ENCODE measurements around the gene GPX3. TPM values are rescaled to one million over a fixed set of nuclear protein-coding genes. Genes with fewer than 3 reads are reported as not detected.

GPX3 gene
- total and polyA plus RNA-seq, 2 donors (not counting 3 experiments of a cell fraction or from before 2014, with no cell fraction given): 5.1 to 17.1 TPM

- Histone ChIP-seq H3K4me3 (replicated peaks in 1 of 3; ENCODE audit: insufficient read depth in 1 of 3, low read depth in 1 of 3, low read length in 3 of 3) (no peak overlapping the region), H3K27ac (ENCODE audit: insufficient read depth, low read depth, low read length) (peak overlapping the region; percentile 36), H3K9me1 (replicated peaks; ENCODE audit: control insufficient read depth, extremely low read depth, insufficient read depth, low read length) (no peaks in the 10 kb centered on the region), H3K36me3 (ENCODE audit: control insufficient read depth in 2 of 2, extremely low read depth in 1 of 2, insufficient read depth in 2 of 2, low read length in 2 of 2) (peaks cover 14 to 42% of the 10 kb centered on the region in 2 experiments), H4K20me1 (replicated peaks; ENCODE audit: control insufficient read depth, extremely low read depth, insufficient read depth, low read length) (no peaks in the 10 kb centered on the region), H3K79me2 (ENCODE audit: control insufficient read depth, insufficient read depth, low read length) (no peaks in the 10 kb centered on the region), H3K27me3 (ENCODE audit: control insufficient read depth in 2 of 2, insufficient read depth in 2 of 2, low read length in 2 of 2) (no peaks in the 10 kb centered on the region), H3K4me2 (ENCODE audit: insufficient read depth, low read length) (peak overlapping the region; percentile 41), H3K9me3 (replicated peaks; ENCODE audit: control insufficient read depth, insufficient read depth, low read length) (no peaks in the 10 kb centered on the region), H2AFZ (ENCODE audit: low read depth, low read length) (no peak overlapping the region), H3K9ac (replicated peaks; ENCODE audit: extremely low read depth, insufficient read depth, low read length) (no peak overlapping the region), H3K4me1 (ENCODE audit: control insufficient read depth, extremely low read depth, insufficient read depth, low read length) (peaks cover 21% of the 10 kb centered on the region)
- BruUV-seq (replicated peaks): no TSS peak
- CTCF ChIA-PET: interaction anchor here (0.7 to 3.7 kb wide), 12 partner anchors 10 to 238 kb away, joined by 3 to 37 read pairs (median 6); no protein-coding TSS in a partner anchor
- TF ChIP-seq CTCF (IDR thresholded peaks at IDR 0.05; ENCODE audit: extremely low read depth in 1 of 2, insufficient read depth in 1 of 2, low read depth in 1 of 2, low read length in 2 of 2) (no peak), JUN (IDR thresholded peaks at IDR 0.05; ENCODE audit: borderline replicate concordance, insufficient read depth, insufficient read length, low read depth) (peak; percentile 4)
- POLR2A ChIA-PET: no interaction called here
- intact Hi-C loops (cut with micrococcal nuclease): loop anchor here (1.0 kb wide), 1 partner anchor 14 kb away; no protein-coding TSS in a partner anchor
- dilution Hi-C loops (cut with MboI; ENCODE audit: extremely low pct_ligation_motif_present, low sequenced_read_pairs): loop anchor here (10.0 kb wide), 1 partner anchor 47 kb away; the partner anchor contains the start of gene TNIP1
- peak; percentile 81 for FAIRE-seq
- peak; percentile 86 for DNase-seq (ENCODE audit: low read depth, low spot score)
These were observed 17.4 kb downstream of the GPX3 start for GRCh38 chr5:151037561-151038411.

- H3K9me3 ChIP-seq (replicated peaks; ENCODE audit: control insufficient read depth, insufficient read depth, low read length): no peaks in the 10 kb centered on the region
- H3K27me3 ChIP-seq (ENCODE audit: control insufficient read depth in 2 of 2, insufficient read depth in 2 of 2, low read length in 2 of 2): no peaks in the 10 kb centered on the region
- dilution Hi-C loops (cut with MboI; ENCODE audit: extremely low pct_ligation_motif_present, low sequenced_read_pairs): loop anchor here (10.0 kb wide), 1 partner anchor 46 kb away; the partner anchor contains the start of gene TNIP1
- DNase-seq (ENCODE audit: low read depth, low spot score) (no peak), FAIRE-seq (no peak)
- H3K4me3 ChIP-seq (replicated peaks in 1 of 3; ENCODE audit: insufficient read depth in 1 of 3, low read depth in 1 of 3, low read length in 3 of 3): no peak overlapping the region
- POLR2A ChIA-PET: no interaction called here
- no peak for TF ChIP-seq EZH2 (IDR thresholded peaks at IDR 0.05; ENCODE audit: borderline replicate concordance, low read depth, low read length, severe bottlenecking)
- TF ChIP-seq POLR2AphosphoS5 (IDR thresholded peaks at IDR 0.05; ENCODE audit: insufficient read depth, low read depth, low read length): no peak
- no peak for TF ChIP-seq MYC (IDR thresholded peaks at IDR 0.05; ENCODE audit: low read depth, low read length)
- TF ChIP-seq JUN (IDR thresholded peaks at IDR 0.05; ENCODE audit: borderline replicate concordance, insufficient read depth, insufficient read length, low read depth): no peak
- CTCF ChIA-PET: interaction anchor here (0.7 to 3.7 kb wide), 12 partner anchors 10 to 238 kb away, joined by 3 to 37 read pairs (median 6); no protein-coding TSS in a partner anchor
- H3K4me2 ChIP-seq (ENCODE audit: insufficient read depth, low read length): peak overlapping the region; percentile 41
- no peaks in the 10 kb centered on the region for H3K79me2 ChIP-seq (ENCODE audit: control insufficient read depth, insufficient read depth, low read length)
- peaks cover 14 to 42% of the 10 kb centered on the region in 2 experiments for H3K36me3 ChIP-seq (ENCODE audit: control insufficient read depth in 2 of 2, extremely low read depth in 1 of 2, insufficient read depth in 2 of 2, low read length in 2 of 2)
- no peak overlapping the region for H2AFZ ChIP-seq (ENCODE audit: low read depth, low read length)
- intact Hi-C loops (cut with micrococcal nuclease): loop anchor here (1.0 kb wide), 1 partner anchor 15 kb away; no protein-coding TSS in a partner anchor
- no TSS peak for BruUV-seq (replicated peaks)
- no peaks in the 10 kb centered on the region for H4K20me1 ChIP-seq (replicated peaks; ENCODE audit: control insufficient read depth, extremely low read depth, insufficient read depth, low read length)
- no peak overlapping the region for H3K9ac ChIP-seq (replicated peaks; ENCODE audit: extremely low read depth, insufficient read depth, low read length)
- peaks cover 21% of the 10 kb centered on the region for H3K4me1 ChIP-seq (ENCODE audit: control insufficient read depth, extremely low read depth, insufficient read depth, low read length)
- no peaks in the 10 kb centered on the region for H3K9me1 ChIP-seq (replicated peaks; ENCODE audit: control insufficient read depth, extremely low read depth, insufficient read depth, low read length)
- peak overlapping the region; percentile 36 for H3K27ac ChIP-seq (ENCODE audit: insufficient read depth, low read depth, low read length)
These were observed 18.0 kb downstream of the GPX3 start for GRCh38 chr5:151038412-151038745.

Data from endothelial cell of umbilical vein (primary cell).